ENCODE results near the gene ZCCHC4.

Gene ZCCHC4

GRCh38 chr4:25299476-25300203, 12.9 kb upstream of the ZCCHC4 start:
- no peaks in the 10 kb centered on the region for H3K27me3 ChIP-seq (ENCODE audit: insufficient read depth, low read depth)
- H3K9ac ChIP-seq = no peak overlapping the region
- no peaks in the 10 kb centered on the region for H4K20me1 ChIP-seq (ENCODE audit: insufficient read depth)
- no peak overlapping the region for H3K4me2 ChIP-seq
- TF ChIP-seq CTCF (conservative IDR thresholded peaks at IDR 0.05; ENCODE audit: low read depth, low read length) = no peak
- H2AFZ ChIP-seq (ENCODE audit: low read depth) = no peak overlapping the region
- no peak overlapping the region for H3K27ac ChIP-seq
- no peak overlapping the region for H3K4me3 ChIP-seq (IDR thresholded peaks at IDR 0.05; ENCODE audit: insufficient read depth, low read depth, low read length)
- H3K79me2 ChIP-seq (ENCODE audit: insufficient read depth, low read depth) = no peaks in the 10 kb centered on the region
- H3K36me3 ChIP-seq (ENCODE audit: insufficient read depth) = no peaks in the 10 kb centered on the region
- H3K4me1 ChIP-seq (ENCODE audit: low read depth, poor library complexity, severe bottlenecking) = no peaks in the 10 kb centered on the region

- no peak overlapping the region for H3K27ac ChIP-seq
- H3K4me2 ChIP-seq = no peak overlapping the region
- no peaks in the 10 kb centered on the region for H3K27me3 ChIP-seq (ENCODE audit: insufficient read depth, low read depth)
- no peak overlapping the region for H2AFZ ChIP-seq (ENCODE audit: low read depth)
- no peaks in the 10 kb centered on the region for H3K4me1 ChIP-seq (ENCODE audit: low read depth, poor library complexity, severe bottlenecking)
- no peak overlapping the region for H3K4me3 ChIP-seq (IDR thresholded peaks at IDR 0.05; ENCODE audit: insufficient read depth, low read depth, low read length)
- no peaks in the 10 kb centered on the region for H3K36me3 ChIP-seq (ENCODE audit: insufficient read depth)
- no peak for TF ChIP-seq CTCF (conservative IDR thresholded peaks at IDR 0.05; ENCODE audit: low read depth, low read length)
- no peaks in the 10 kb centered on the region for H4K20me1 ChIP-seq (ENCODE audit: insufficient read depth)
- no peak overlapping the region for H3K9ac ChIP-seq
- no peaks in the 10 kb centered on the region for H3K79me2 ChIP-seq (ENCODE audit: insufficient read depth, low read depth)
Observed at GRCh38 chr4:25301471-25301870, 11.1 kb upstream of the ZCCHC4 start.

GRCh38 chr4:25302626-25303025, 9.9 kb upstream of the ZCCHC4 start:
- no peak for TF ChIP-seq CTCF (conservative IDR thresholded peaks at IDR 0.05; ENCODE audit: low read depth, low read length)

GRCh38 chr4:25303578-25303977, 9.0 kb upstream of the ZCCHC4 start:
- H3K79me2 ChIP-seq (ENCODE audit: insufficient read depth, low read depth) = no peaks in the 10 kb centered on the region
- H3K4me3 ChIP-seq (IDR thresholded peaks at IDR 0.05; ENCODE audit: insufficient read depth, low read depth, low read length) = no peak overlapping the region
- H3K4me1 ChIP-seq (ENCODE audit: low read depth, poor library complexity, severe bottlenecking) = no peaks in the 10 kb centered on the region
- TF ChIP-seq CTCF (conservative IDR thresholded peaks at IDR 0.05; ENCODE audit: low read depth, low read length) = no peak
- H3K27me3 ChIP-seq (ENCODE audit: insufficient read depth, low read depth) = no peaks in the 10 kb centered on the region
- no peak overlapping the region for H3K4me2 ChIP-seq
- no peak overlapping the region for H3K27ac ChIP-seq
- H3K9ac ChIP-seq = no peak overlapping the region
- H3K36me3 ChIP-seq (ENCODE audit: insufficient read depth) = no peaks in the 10 kb centered on the region
- H4K20me1 ChIP-seq (ENCODE audit: insufficient read depth) = no peaks in the 10 kb centered on the region
- H2AFZ ChIP-seq (ENCODE audit: low read depth) = no peak overlapping the region

More at GRCh38 chr4:25302626-25303025, 9.9 kb upstream of the ZCCHC4 start:
- H3K27ac ChIP-seq = no peak overlapping the region
- H3K4me2 ChIP-seq = no peak overlapping the region
- H3K4me1 ChIP-seq (ENCODE audit: low read depth, poor library complexity, severe bottlenecking) = no peaks in the 10 kb centered on the region
- H3K36me3 ChIP-seq (ENCODE audit: insufficient read depth) = no peaks in the 10 kb centered on the region
- no peaks in the 10 kb centered on the region for H4K20me1 ChIP-seq (ENCODE audit: insufficient read depth)
- H2AFZ ChIP-seq (ENCODE audit: low read depth) = no peak overlapping the region
- no peak overlapping the region for H3K4me3 ChIP-seq (IDR thresholded peaks at IDR 0.05; ENCODE audit: insufficient read depth, low read depth, low read length)
- H3K9ac ChIP-seq = no peak overlapping the region
- H3K27me3 ChIP-seq (ENCODE audit: insufficient read depth, low read depth) = no peaks in the 10 kb centered on the region
- no peaks in the 10 kb centered on the region for H3K79me2 ChIP-seq (ENCODE audit: insufficient read depth, low read depth)
